CD4-positive, alpha-beta T cell treated with Interleukin-2 at 100 ng/mL for 4 hours (primary cell): ENCODE data around the gene MYH6.
"Not testable (repeated sequence)": the region's sequence is repeated elsewhere in the genome, so short reads cannot be mapped to it uniquely, and the experiment has no call there.

Source experiments
- DNase-seq: peaks from one replicate; pipeline ENCODE4 v3.0.0-alpha.2; 2020; ENCODE audit warnings: low spot score

MYH6 gene

DNA sequence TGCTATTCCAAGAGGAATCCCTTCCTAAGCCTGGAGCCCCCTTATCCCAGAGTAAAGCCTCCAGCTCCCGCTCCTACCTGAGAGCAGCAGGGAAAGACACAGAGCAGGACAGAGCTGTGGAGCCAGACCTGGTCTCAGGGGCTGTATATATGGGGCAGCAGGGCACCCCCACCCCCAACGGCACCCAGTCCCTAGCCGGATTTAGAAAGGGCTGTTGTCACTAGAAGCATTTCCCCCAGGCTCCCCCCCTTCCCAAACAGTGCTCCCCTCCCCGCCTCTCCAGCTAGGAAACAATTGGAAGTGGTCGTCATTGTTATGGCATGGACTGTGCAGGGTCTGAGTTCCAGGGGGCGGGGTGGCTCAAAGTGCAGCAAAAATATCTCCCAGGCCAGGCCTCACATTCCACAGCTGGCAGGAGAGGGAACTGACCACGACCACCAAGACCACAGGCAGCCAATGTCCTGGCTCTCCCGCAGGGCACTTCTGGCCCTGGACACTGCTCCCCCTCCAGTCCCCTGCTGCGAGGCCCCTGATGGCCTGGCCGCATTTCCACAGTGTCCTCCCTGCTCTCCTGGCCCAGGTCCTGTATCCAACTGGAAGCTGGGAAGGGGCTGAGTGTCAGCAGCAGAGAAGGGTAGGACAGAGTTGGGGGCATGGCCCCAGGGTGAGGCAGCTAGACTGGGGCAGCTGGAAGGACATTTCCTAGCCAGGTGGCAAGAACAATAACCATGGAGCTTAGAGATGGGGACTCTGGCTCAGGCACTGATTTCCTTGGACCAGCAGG lies 27.7 kb upstream of the MYH6 start, which contains the start of gene MYH7:
MYH7 (minus strand) TSS at position 118 of the 784 bp plus-strand sequence. CDS start 1,928 bp downstream, outside the sequence.
- no peak for DNase-seq

GRCh38 chr14:23434488-23435222 lies 26.6 kb upstream of the MYH6 start:
- no peak for DNase-seq

- no peak for DNase-seq
Observed at GRCh38 chr14:23433457-23433856, 25.4 kb upstream of the MYH6 start.

GRCh38 chr14:23432946-23433345 lies 24.9 kb upstream of the MYH6 start:
- DNase-seq = no peak

DNA sequence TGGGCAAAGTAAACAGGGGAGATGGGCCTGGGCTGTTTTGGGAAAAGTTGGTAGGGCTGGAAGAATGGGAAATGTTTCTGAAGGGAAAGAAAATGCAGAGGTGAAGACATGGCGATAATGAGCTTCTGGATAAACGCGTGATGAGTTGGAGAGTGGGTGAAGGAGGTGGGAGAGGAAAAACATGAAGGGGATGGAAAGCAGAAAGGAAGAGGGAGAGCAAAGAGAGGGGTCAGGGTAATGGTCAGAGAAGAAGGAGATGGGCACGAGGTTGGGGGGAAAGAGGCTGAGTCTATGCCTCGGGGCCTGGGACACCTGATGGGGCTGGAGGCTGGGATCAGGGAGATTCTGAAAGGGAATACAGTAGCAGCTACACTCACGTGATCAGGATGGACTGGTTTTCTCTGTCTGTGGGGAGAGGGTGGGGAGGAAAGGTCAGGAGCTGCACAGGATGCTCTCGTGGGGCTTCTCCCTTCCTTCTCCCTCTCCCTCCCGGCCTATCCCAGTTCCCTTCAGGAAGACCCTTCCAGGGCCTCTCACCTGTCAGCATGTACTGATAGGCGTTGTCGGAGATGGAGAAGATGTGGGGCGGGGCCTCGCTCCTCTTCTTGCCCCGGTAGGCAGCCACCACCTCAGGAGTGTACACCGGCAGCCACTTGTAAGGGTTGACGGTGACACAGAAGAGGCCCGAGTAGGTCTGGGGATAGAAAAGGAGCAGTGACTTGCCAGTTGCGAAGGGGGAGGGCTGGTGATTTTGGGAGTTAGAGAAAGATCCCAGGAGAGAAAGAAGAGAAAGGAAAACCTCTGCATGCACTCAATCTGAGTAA lies 24.2 kb upstream of the MYH6 start:
- no peak for DNase-seq

- no peak for DNase-seq
Observed at GRCh38 chr14:23431486-23431885, 23.4 kb upstream of the MYH6 start.

- no peak for DNase-seq
Observed at GRCh38 chr14:23430723-23431085, 22.6 kb upstream of the MYH6 start.

GRCh38 chr14:23430016-23430722 lies 22.1 kb upstream of the MYH6 start:
- no peak for DNase-seq

GRCh38 chr14:23428686-23429495 lies 20.8 kb upstream of the MYH6 start:
- DNase-seq = no peak

DNA sequence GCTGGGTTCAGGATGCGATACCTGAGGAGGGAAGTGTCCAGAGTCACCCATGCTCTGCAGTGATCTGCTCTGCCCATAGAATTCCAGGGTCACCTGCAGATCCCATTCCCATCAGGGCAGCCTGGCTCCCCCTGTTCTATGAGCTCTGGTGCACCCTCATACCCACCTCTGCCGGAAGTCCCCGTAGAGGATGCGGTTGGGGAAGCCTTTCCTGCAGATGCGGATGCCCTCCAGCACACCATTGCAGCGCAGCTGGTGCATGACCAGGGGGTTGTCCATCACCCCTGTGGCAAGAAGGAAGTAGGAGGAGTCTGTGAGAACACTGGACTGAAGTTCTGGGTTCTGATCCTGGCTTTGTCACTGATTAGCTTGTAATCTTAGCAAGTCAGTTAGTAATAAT lies 17.7 kb upstream of the MYH6 start:
- DNase-seq = not testable (repeated sequence)

- no peak for DNase-seq
Observed at GRCh38 chr14:23425169-23425568, 17.1 kb upstream of the MYH6 start.

GRCh38 chr14:23423657-23424056 lies 15.6 kb upstream of the MYH6 start:
- DNase-seq = no peak

GRCh38 chr14:23421594-23421993 lies 13.5 kb upstream of the MYH6 start:
- no peak for DNase-seq

GRCh38 chr14:23419646-23420045 lies 11.6 kb upstream of the MYH6 start:
- not testable (repeated sequence) for DNase-seq

DNA sequence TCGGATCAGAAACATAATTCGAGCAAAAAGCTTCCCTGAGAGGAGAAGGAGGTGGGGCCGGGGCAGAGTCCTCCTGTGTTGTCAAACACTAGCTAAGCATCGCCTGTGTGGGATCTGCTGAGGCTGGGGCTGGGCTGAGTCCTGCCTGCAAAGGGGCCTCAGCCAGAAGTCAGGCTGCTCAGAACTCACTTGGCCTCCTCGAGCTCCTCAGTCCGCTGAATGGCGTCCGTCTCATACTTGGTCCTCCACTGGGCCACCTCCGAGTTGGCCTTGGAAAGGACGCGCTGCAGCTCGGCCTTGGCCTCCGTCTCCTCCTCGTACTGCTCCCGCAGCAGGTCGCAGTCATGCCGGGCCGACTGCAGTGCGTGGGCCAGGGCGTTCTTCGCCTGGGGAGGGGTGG lies 9.9 kb upstream of the MYH6 start:
- DNase-seq = no peak

DNA sequence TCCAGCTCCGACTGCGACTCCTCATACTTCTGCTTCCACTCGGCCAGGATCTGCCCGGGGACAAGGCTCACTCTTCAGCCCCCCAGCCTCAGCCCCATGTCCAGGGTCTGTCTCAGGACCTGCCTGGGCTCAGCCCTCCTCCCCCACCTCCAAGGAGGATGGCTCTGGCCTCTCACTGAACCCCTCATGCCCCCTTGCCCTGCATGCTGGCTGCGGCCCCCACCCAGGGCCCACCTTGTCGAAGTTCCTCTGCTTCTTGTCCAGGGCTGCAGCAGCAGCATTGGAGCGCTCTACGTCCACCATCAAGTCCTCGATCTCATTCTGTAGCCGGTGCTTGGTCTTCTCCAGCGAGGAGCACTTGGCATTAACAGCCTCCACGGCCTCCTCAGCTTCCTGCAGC lies 9.2 kb upstream of the MYH6 start:
- DNase-seq = not testable (repeated sequence)

GRCh38 chr14:23416801-23417200 lies 8.7 kb upstream of the MYH6 start:
- DNase-seq = no peak

DNA sequence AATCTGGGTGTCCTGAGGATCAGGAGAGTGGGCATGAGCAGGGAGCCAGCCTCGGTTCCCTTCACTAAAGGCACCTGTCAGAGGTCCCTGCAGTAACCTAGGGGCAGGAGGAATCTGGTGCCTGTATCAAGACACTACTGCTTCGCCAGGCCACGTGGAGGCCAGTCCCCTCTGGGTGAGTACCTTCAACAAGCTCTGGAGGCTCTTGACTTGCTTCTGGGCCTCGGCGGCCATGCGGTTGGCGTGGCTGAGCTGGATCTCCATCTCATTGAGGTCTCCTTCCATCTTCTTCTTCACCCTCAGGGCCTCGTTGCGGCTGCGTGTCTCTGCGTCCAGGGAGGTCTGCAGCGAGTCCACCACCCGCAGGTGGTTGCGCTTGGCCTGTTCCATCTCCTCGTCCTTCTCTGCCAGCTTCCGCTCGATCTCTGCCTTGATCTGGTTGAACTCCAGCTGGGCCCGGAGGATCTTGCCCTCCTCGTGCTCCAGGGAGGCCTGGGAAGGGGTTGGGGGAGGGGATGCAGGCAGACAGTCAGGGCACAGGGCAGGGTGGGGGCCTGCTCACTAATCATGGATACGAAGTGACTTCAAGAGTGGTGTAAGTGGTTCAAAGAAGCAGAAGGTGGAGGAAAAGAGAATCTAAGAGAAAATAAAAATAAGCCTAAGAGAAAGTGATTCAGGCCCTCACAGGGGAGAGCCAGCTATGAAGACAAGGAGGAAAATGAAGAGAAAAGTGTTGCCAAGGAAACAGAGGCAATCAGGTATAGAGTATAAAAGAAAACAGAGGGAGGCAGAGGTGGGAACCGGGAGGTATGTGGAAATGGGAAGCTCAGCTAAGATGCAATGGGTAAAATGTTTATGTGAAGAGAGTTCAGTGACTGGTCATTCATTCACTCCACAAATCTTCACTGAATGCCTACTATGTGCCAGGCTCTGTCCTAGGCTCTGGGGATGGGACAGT lies 8.0 kb upstream of the MYH6 start:
- DNase-seq = no peak

DNA sequence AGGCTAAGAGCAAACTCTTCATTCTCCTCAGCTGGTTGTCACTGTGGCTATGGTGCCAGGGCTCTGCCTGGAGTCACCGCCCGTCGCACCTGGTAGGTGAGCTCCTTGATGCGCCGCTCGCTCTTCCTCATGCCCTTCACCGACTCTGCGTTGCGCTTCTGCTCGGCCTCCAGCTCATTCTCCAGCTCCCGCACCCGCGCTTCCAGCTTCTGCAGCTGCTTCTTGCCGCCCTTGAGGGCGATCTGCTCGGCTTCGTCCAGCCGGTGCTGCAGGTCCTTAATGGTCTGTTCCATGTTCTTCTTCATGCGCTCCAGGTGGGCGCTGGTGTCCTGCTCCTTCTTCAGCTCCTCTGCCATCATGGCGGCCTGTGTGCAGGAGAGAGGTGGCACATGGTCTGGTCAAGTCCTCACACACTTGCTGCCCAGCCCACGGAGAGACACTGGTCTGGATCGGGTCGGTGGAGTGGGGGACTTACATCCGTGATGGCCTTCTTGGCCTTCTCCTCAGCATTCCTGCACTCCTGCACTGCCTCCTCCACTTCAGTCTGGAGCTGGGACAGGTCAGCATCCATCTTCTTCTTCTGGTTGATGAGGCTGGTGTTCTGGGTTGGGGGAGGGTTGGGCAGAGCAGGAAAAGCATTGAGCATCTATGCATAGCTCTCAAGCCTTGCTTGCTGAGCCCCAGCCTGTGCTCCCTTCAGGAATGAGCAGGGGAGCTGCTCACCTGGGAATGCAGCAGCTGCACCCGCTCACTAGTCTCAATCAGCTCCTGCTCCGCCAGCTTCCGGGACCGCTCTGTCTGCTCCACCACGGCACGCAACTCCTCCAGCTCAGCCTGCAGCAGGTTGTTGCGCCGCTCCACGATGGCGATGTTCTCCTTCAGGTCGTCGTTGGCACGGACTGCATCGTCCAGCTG lies 7.1 kb upstream of the MYH6 start:
- DNase-seq = no peak
